ENCODE data around the gene TRIM66. TPM values are rescaled to one million over a fixed set of nuclear protein-coding genes. Genes with fewer than 3 reads are reported as not detected.

TRIM66 gene
- total RNA-seq, 1 experiment from 2014 or later, result 2.1 TPM

DNA sequence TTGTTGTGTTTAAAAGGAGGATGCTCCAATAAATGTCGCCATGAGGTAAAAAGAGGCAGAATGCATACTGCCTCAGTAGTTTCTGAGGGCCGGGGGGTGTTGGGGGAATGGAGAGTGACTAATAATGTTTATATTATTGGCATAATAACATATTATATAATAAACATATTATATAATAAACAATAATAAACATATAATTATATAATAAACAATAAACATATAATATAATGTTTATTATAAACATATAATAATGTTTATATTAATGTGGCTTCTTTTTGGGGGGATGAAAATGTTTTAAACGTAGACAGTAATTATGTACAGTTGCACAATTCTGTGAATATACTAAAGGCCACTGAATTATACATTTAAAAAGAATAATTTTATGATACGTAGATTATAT, 35.6 kb downstream of the TRIM66 start:
- Histone ChIP-seq H4K20me1 (ENCODE audit: control insufficient read depth, insufficient read depth, insufficient read length) (no peaks in the 10 kb centered on the region), H3K9ac (ENCODE audit: extremely low read depth, insufficient read length, low read length) (no peak overlapping the region), H2BK120ac (ENCODE audit: low read depth, low read length, poor library complexity, severe bottlenecking) (no peak overlapping the region), H3K9me3 (ENCODE audit: control insufficient read depth, low read depth, low read length) (no peaks in the 10 kb centered on the region), H3K79me2 (ENCODE audit: insufficient read depth, low read length) (no peaks in the 10 kb centered on the region), H3K4me2 (ENCODE audit: insufficient read depth, insufficient read length, low read length) (no peak overlapping the region), H3K18ac (ENCODE audit: insufficient read length, low read depth, low read length) (no peak overlapping the region), H3K27me3 (ENCODE audit: insufficient read depth, low read length) (no peaks in the 10 kb centered on the region), H4K5ac (ENCODE audit: insufficient read length, low read depth, low read length) (no peak overlapping the region), H3K56ac (ENCODE audit: insufficient read length, low read depth, low read length) (no peak overlapping the region), H3K23ac (ENCODE audit: insufficient read length, low read depth, low read length) (no peak overlapping the region), H3K4ac (ENCODE audit: low read depth, low read length) (no peak overlapping the region), H2BK20ac (ENCODE audit: low read depth, low read length, poor library complexity, severe bottlenecking) (no peak overlapping the region), H3T11ph (ENCODE audit: low read length) (no peak overlapping the region), H2BK15ac (ENCODE audit: low read depth, low read length) (no peak overlapping the region), H2BK12ac (ENCODE audit: insufficient read length, low read depth, low read length) (no peak overlapping the region), H2BK5ac (ENCODE audit: insufficient read length, low read length) (no peak overlapping the region), H4K91ac (ENCODE audit: insufficient read length, low read depth, low read length) (no peak overlapping the region), H3K79me1 (ENCODE audit: insufficient read depth, low read depth, low read length, poor library complexity, severe bottlenecking) (no peaks in the 10 kb centered on the region), H4K8ac (replicated peaks; ENCODE audit: insufficient read length, low read depth, low read length) (no peak overlapping the region), H3K23me2 (ENCODE audit: insufficient read length, low read depth, low read length, poor library complexity, severe bottlenecking) (no peaks in the 10 kb centered on the region), H2AK5ac (ENCODE audit: insufficient read length, low read length) (no peak overlapping the region), H3K14ac (ENCODE audit: insufficient read depth, low read length) (no peak overlapping the region), H3K27ac (ENCODE audit: insufficient read length, low read depth, low read length) (no peak overlapping the region), H2AFZ (ENCODE audit: low read length) (no peak overlapping the region), H3K4me1 (ENCODE audit: insufficient read depth, low read length) (no peaks in the 10 kb centered on the region)
- no peak overlapping the region for H3K27ac Mint-ChIP-seq
- no peaks in the 10 kb centered on the region for H3K9me3 Mint-ChIP-seq
- TF ChIP-seq, protein P1, sequence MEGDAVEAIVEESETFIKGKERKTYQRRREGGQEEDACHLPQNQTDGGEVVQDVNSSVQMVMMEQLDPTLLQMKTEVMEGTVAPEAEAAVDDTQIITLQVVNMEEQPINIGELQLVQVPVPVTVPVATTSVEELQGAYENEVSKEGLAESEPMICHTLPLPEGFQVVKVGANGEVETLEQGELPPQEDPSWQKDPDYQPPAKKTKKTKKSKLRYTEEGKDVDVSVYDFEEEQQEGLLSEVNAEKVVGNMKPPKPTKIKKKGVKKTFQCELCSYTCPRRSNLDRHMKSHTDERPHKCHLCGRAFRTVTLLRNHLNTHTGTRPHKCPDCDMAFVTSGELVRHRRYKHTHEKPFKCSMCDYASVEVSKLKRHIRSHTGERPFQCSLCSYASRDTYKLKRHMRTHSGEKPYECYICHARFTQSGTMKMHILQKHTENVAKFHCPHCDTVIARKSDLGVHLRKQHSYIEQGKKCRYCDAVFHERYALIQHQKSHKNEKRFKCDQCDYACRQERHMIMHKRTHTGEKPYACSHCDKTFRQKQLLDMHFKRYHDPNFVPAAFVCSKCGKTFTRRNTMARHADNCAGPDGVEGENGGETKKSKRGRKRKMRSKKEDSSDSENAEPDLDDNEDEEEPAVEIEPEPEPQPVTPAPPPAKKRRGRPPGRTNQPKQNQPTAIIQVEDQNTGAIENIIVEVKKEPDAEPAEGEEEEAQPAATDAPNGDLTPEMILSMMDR (conservative IDR thresholded peaks at IDR 0.05), result no peak
- WGBS (ENCODE audit: extremely low coverage, insufficient read length, low lambda C conversion rate), result no CpG with 5 or more reads among the region's 4 CpGs
- no peak for DNase-seq
- H3K27me3 Mint-ChIP-seq (ENCODE audit: low read depth), result no peaks in the 10 kb centered on the region
- no peaks in the 10 kb centered on the region; a peak in 2 of 7 replicates for H3K36me3 Mint-ChIP-seq (ENCODE audit: insufficient read depth in 1 of 3, low read depth in 3 of 3)
- H3K4me3 Mint-ChIP-seq, result no peak overlapping the region
- peaks cover 0 to 3% of the 10 kb centered on the region in 2 experiments; a peak in 2 of 4 replicates for H3K4me1 Mint-ChIP-seq
